Adrenal gland (tissue), 5 donors: Measurements from ENCODE around the gene MAP3K6.

Source experiments
- CTCF ChIP-seq, 6 experiments: fragments of 450-650 bp in 4 of 6; fragments of 200-600 bp in 2 of 6; sonication (generic) in 1 of 6; IDR thresholded peaks; 1 replicate in 5 of 6; 2 replicates in 1 of 6; pipeline versions ENCODE4 v1.5.1 to v1.8.0; 2016 to 2021; ENCODE audit warnings: antibody characterized with exemption in 6 of 6, mild to moderate bottlenecking in 2 of 6, moderate library complexity in 1 of 6
- POLR2A ChIP-seq, 2 donors: fragments of 450-650 bp; IDR thresholded peaks; one replicate each; pipeline ENCODE4 v1.6.1; 2017; ENCODE audit warnings: antibody characterized with exemption in 2 of 2, mild to moderate bottlenecking in 2 of 2, moderate library complexity in 1 of 2
- donor health status: DM: no; HTN: no; CAD: no.

- TF ChIP-seq CTCF (IDR thresholded peaks at IDR 0.05): no peak
- TF ChIP-seq POLR2A (IDR thresholded peaks at IDR 0.05): no peak
Observed at GRCh38 chr1:27358928-27359313, 7.8 kb downstream of the MAP3K6 start.
